SJSA1 (cell line): ENCODE data around the gene EFEMP1. TPM values are rescaled to one million over a fixed set of nuclear protein-coding genes. Genes with fewer than 3 reads are reported as not detected.
"Not testable (repeated sequence)": the region's sequence is repeated elsewhere in the genome, so short reads cannot be mapped to it uniquely, and the experiment has no call there.

Experiments used
- DNase-seq, 2 experiments: peaks; one replicate each; pipeline ENCODE4 v3.0.0-alpha.2; 2015 to 2020; ENCODE audit warnings: low spot score in 2 of 2, low read depth in 1 of 2
- H3K27ac ChIP-seq: fragments of 250-450 bp; sonication (Bioruptor Pico); 2 replicates; pipeline ENCODE4 v1.5.1; 2020; ENCODE audit warnings: mild to moderate bottlenecking, moderate library complexity
- H3K27me3 ChIP-seq: fragments of 250-450 bp; sonication (Bioruptor Pico); replicated peaks from 2 replicates; pipeline ENCODE4 v1.5.1; 2020; ENCODE audit warnings: mild to moderate bottlenecking, moderate library complexity
- H3K36me3 ChIP-seq: fragments of 250-450 bp; sonication (Bioruptor Pico); 2 replicates; pipeline ENCODE4 v1.5.1; 2020; ENCODE audit warnings: mild to moderate bottlenecking
- H3K4me1 ChIP-seq: fragments of 250-450 bp; sonication (Bioruptor Pico); replicated peaks from 2 replicates; pipeline ENCODE4 v1.6.1; 2021; ENCODE audit warnings: mild to moderate bottlenecking
- H3K4me3 ChIP-seq: fragments of 250-450 bp; sonication (Bioruptor Pico); 2 replicates; pipeline ENCODE4 v1.5.1; 2020; ENCODE audit warnings: mild to moderate bottlenecking
- H3K9me3 ChIP-seq: fragments of 250-450 bp; sonication (Bioruptor Pico); replicated peaks from 2 replicates; pipeline ENCODE4 v1.5.1; 2020; ENCODE audit warnings: mild to moderate bottlenecking
- total RNA-seq: library from RNA; depleted of rRNA; stranded (reverse); fragments of >200 nt; shearing (Covaris generic); gene quantifications from 2 replicates; pipeline ENCODE4 v1.2.3, GENCODE V29; 2014; rRNA removed

The EFEMP1 gene
- total RNA-seq, 1 experiment from 2014 or later: 287 TPM

GRCh38 chr2:55838653-55839052 lies 84.9 kb downstream of the EFEMP1 start:
- peak overlapping the region; percentile 72 for H3K27ac ChIP-seq

GRCh38 chr2:55838117-55838516 lies 85.5 kb downstream of the EFEMP1 start:
- Histone ChIP-seq H3K27ac (peak overlapping the region; percentile 72; the same call in 1 of the 2 replicates), H3K4me1 (peaks cover 50% of the 10 kb centered on the region)
- not testable (repeated sequence) for H3K9me3 ChIP-seq, H3K27me3 ChIP-seq, H3K36me3 ChIP-seq, H3K4me3 ChIP-seq, DNase-seq

More at GRCh38 chr2:55838653-55839052, 84.9 kb downstream of the EFEMP1 start:
- Histone ChIP-seq H3K27me3 (no peaks in the 10 kb centered on the region), H3K36me3 (no peaks in the 10 kb centered on the region), H3K4me1 (peaks cover 55% of the 10 kb centered on the region), H3K9me3 (no peaks in the 10 kb centered on the region), H3K4me3 (no peak overlapping the region)
- no peak for DNase-seq

GRCh38 chr2:55837073-55837472 lies 86.5 kb downstream of the EFEMP1 start:
- Histone ChIP-seq H3K9me3 (no peaks in the 10 kb centered on the region), H3K4me3 (no peak overlapping the region), H3K27ac (no peak overlapping the region), H3K4me1 (peaks cover 40% of the 10 kb centered on the region), H3K27me3 (no peaks in the 10 kb centered on the region), H3K36me3 (no peaks in the 10 kb centered on the region)
- no peak for DNase-seq

- not testable (repeated sequence) for H3K4me3 ChIP-seq, H3K36me3 ChIP-seq, H3K4me1 ChIP-seq, DNase-seq, H3K27ac ChIP-seq, H3K27me3 ChIP-seq, H3K9me3 ChIP-seq
Measured at GRCh38 chr2:55831671-55832410, 91.7 kb downstream of the EFEMP1 start.

GRCh38 chr2:55827855-55828254 lies 95.7 kb downstream of the EFEMP1 start:
- no peaks in the 10 kb centered on the region for H3K36me3 ChIP-seq
- H3K9me3 ChIP-seq: 0 out of 2 replicates have a peak, but pooled peaks cover 4% of the 10 kb centered on the region
- DNase-seq: no peak

GRCh38 chr2:55827428-55827827 lies 96.2 kb downstream of the EFEMP1 start:
- H3K4me3 ChIP-seq, H3K27me3 ChIP-seq, DNase-seq, H3K27ac ChIP-seq, H3K9me3 ChIP-seq, H3K36me3 ChIP-seq, H3K4me1 ChIP-seq: not testable (repeated sequence)

More at GRCh38 chr2:55827855-55828254, 95.7 kb downstream of the EFEMP1 start:
- Histone ChIP-seq H3K27ac (no peak overlapping the region), H3K4me3 (no peak overlapping the region), H3K27me3 (no peaks in the 10 kb centered on the region), H3K4me1 (peaks cover 4% of the 10 kb centered on the region; the same call in 1 of the 2 replicates)

GRCh38 chr2:55826246-55826645 lies 97.3 kb downstream of the EFEMP1 start:
- H3K36me3 ChIP-seq: no peaks in the 10 kb centered on the region
- no peak overlapping the region for H3K27ac ChIP-seq
- no peak for DNase-seq

GRCh38 chr2:55824551-55825096 lies 99.0 kb downstream of the EFEMP1 start:
- Histone ChIP-seq H3K27ac (no peak overlapping the region), H3K4me1 (peaks cover 4% of the 10 kb centered on the region; the same call in 1 of the 2 replicates), H3K4me3 (no peak overlapping the region), H3K9me3 (0 out of 2 replicates have a peak, but pooled peaks cover 4% of the 10 kb centered on the region), H3K36me3 (no peaks in the 10 kb centered on the region), H3K27me3 (no peaks in the 10 kb centered on the region)
- DNase-seq: no peak

More at GRCh38 chr2:55826246-55826645, 97.3 kb downstream of the EFEMP1 start:
- no peaks in the 10 kb centered on the region for H3K27me3 ChIP-seq
- 0 out of 2 replicates have a peak, but pooled peaks cover 4% of the 10 kb centered on the region for H3K9me3 ChIP-seq
- H3K4me1 ChIP-seq: peaks cover 4% of the 10 kb centered on the region; the same call in 1 of the 2 replicates
- H3K4me3 ChIP-seq: no peak overlapping the region

Other genes with a start within 250 kb of the EFEMP1 start
- gene PNPT1, start 229.9 kb downstream of the EFEMP1 start, total RNA-seq: 40.9 and 91.6 TPM in 2 replicates